ENCODE measurements around the gene ALKBH8. TPM values are rescaled to one million over a fixed set of nuclear protein-coding genes. Genes with fewer than 3 reads are reported as not detected.
A peak's percentile ranks its signal among the peaks of the same experiment; 100 is the strongest.
"Not testable (repeated sequence)": the region's sequence is repeated elsewhere in the genome, so short reads cannot be mapped to it uniquely, and the experiment has no call there.

ALKBH8 gene
- total RNA-seq, 1 donor from 2014 or later, result 13.0 TPM

- Histone ChIP-seq H3K4me2 (ENCODE audit: low read length) (no peak overlapping the region), H3K9me3 (ENCODE audit: insufficient read depth, low read depth, low read length) (no peaks in the 10 kb centered on the region), H3K9ac (ENCODE audit: low read length) (no peak overlapping the region), H2AFZ (ENCODE audit: low read depth, low read length) (no peak overlapping the region), H3K36me3 (ENCODE audit: insufficient read depth, low read length) (no peaks in the 10 kb centered on the region), H3K27ac (ENCODE audit: low read depth, low read length) (no peak overlapping the region), H3K4me3 (ENCODE audit: insufficient read depth, low read depth, low read length) (no peak overlapping the region), H3K79me2 (ENCODE audit: insufficient read depth, low read length) (peaks cover 6% of the 10 kb centered on the region), H3K27me3 (ENCODE audit: insufficient read depth, low read length) (no peaks in the 10 kb centered on the region), H4K20me1 (ENCODE audit: insufficient read depth, low read length) (no peaks in the 10 kb centered on the region), H3K4me1 (ENCODE audit: insufficient read depth, low read length) (no peaks in the 10 kb centered on the region)
- Mint-ChIP-seq H3K36me3 (ENCODE audit: low read depth, unreplicated experiment) (no peaks in the 10 kb centered on the region), H3K9me3 (ENCODE audit: unreplicated experiment) (no peaks in the 10 kb centered on the region), H3K27ac (ENCODE audit: unreplicated experiment) (no peak overlapping the region), H3K4me1 (ENCODE audit: low read depth, unreplicated experiment) (peaks cover 3% of the 10 kb centered on the region), H3K27me3 (ENCODE audit: low read depth, unreplicated experiment) (no peaks in the 10 kb centered on the region), H3K4me3 (ENCODE audit: unreplicated experiment) (no peak overlapping the region)
- FAIRE-seq (no peak), DNase-seq (ENCODE audit: low read depth) (no peak)
- TF ChIP-seq CTCF (IDR thresholded peaks at IDR 0.05; ENCODE audit: insufficient read depth, low read depth, low read length), result no peak
- TF ChIP-seq EZH2 (IDR thresholded peaks at IDR 0.05; ENCODE audit: insufficient read depth, low read length), result no peak
Measured at GRCh38 chr11:107570015-107570414, 4.5 kb upstream of the ALKBH8 start.

GRCh38 chr11:107567739-107568335 lies 2.3 kb upstream of the ALKBH8 start:
- Mint-ChIP-seq H3K4me3 (ENCODE audit: unreplicated experiment) (no peak overlapping the region), H3K27me3 (ENCODE audit: low read depth, unreplicated experiment) (no peaks in the 10 kb centered on the region), H3K4me1 (ENCODE audit: low read depth, unreplicated experiment) (peaks cover 13% of the 10 kb centered on the region), H3K27ac (ENCODE audit: unreplicated experiment) (no peak overlapping the region), H3K9me3 (ENCODE audit: unreplicated experiment) (no peaks in the 10 kb centered on the region), H3K36me3 (ENCODE audit: low read depth, unreplicated experiment) (no peaks in the 10 kb centered on the region)
- no peaks in the 10 kb centered on the region for H3K36me3 ChIP-seq (ENCODE audit: insufficient read depth, low read length)
- peaks cover 20% of the 10 kb centered on the region for H3K4me1 ChIP-seq (ENCODE audit: insufficient read depth, low read length)
- H4K20me1 ChIP-seq (ENCODE audit: insufficient read depth, low read length), result no peaks in the 10 kb centered on the region
- TF ChIP-seq CTCF (IDR thresholded peaks at IDR 0.05; ENCODE audit: insufficient read depth, low read depth, low read length) (no peak), EZH2 (IDR thresholded peaks at IDR 0.05; ENCODE audit: insufficient read depth, low read length) (no peak)
- DNase-seq (ENCODE audit: low read depth) (no peak), FAIRE-seq (no peak)
- H3K4me2 ChIP-seq (ENCODE audit: low read length), result no peak overlapping the region
- peaks cover 19% of the 10 kb centered on the region for H3K79me2 ChIP-seq (ENCODE audit: insufficient read depth, low read length)
- no peaks in the 10 kb centered on the region for H3K9me3 ChIP-seq (ENCODE audit: insufficient read depth, low read depth, low read length)
- no peaks in the 10 kb centered on the region for H3K27me3 ChIP-seq (ENCODE audit: insufficient read depth, low read length)
- H2AFZ ChIP-seq (ENCODE audit: low read depth, low read length), result no peak overlapping the region
- no peak overlapping the region for H3K4me3 ChIP-seq (ENCODE audit: insufficient read depth, low read depth, low read length)
- H3K9ac ChIP-seq (ENCODE audit: low read length), result no peak overlapping the region
- no peak overlapping the region for H3K27ac ChIP-seq (ENCODE audit: low read depth, low read length)

- Mint-ChIP-seq H3K4me1 (ENCODE audit: low read depth, unreplicated experiment) (peaks cover 23% of the 10 kb centered on the region), H3K36me3 (ENCODE audit: low read depth, unreplicated experiment) (no peaks in the 10 kb centered on the region), H3K27me3 (ENCODE audit: low read depth, unreplicated experiment) (no peaks in the 10 kb centered on the region), H3K9me3 (ENCODE audit: unreplicated experiment) (no peaks in the 10 kb centered on the region), H3K27ac (ENCODE audit: unreplicated experiment) (no peak overlapping the region), H3K4me3 (ENCODE audit: unreplicated experiment) (peak overlapping the region; percentile 97)
- DNase-seq (ENCODE audit: low read depth) (no peak), FAIRE-seq (no peak)
- Histone ChIP-seq H2AFZ (ENCODE audit: low read depth, low read length) (no peak overlapping the region), H3K27me3 (ENCODE audit: insufficient read depth, low read length) (no peaks in the 10 kb centered on the region), H3K4me2 (ENCODE audit: low read length) (peak overlapping the region; percentile 86), H3K4me3 (ENCODE audit: insufficient read depth, low read depth, low read length) (no peak overlapping the region), H3K9me3 (ENCODE audit: insufficient read depth, low read depth, low read length) (no peaks in the 10 kb centered on the region), H3K9ac (ENCODE audit: low read length) (no peak overlapping the region), H3K4me1 (ENCODE audit: insufficient read depth, low read length) (peaks cover 32% of the 10 kb centered on the region), H4K20me1 (ENCODE audit: insufficient read depth, low read length) (no peaks in the 10 kb centered on the region), H3K27ac (ENCODE audit: low read depth, low read length) (no peak overlapping the region), H3K79me2 (ENCODE audit: insufficient read depth, low read length) (peaks cover 26% of the 10 kb centered on the region), H3K36me3 (ENCODE audit: insufficient read depth, low read length) (no peaks in the 10 kb centered on the region)
- no peak for TF ChIP-seq CTCF (IDR thresholded peaks at IDR 0.05; ENCODE audit: insufficient read depth, low read depth, low read length)
- no peak for TF ChIP-seq EZH2 (IDR thresholded peaks at IDR 0.05; ENCODE audit: insufficient read depth, low read length)
Measured at GRCh38 chr11:107566569-107566968, 1.0 kb upstream of the ALKBH8 start.

GRCh38 chr11:107565955-107566501 lies 493 bp upstream of the ALKBH8 start:
- peak; percentile 29 for DNase-seq (ENCODE audit: low read depth)
- FAIRE-seq; H4K20me1 ChIP-seq (ENCODE audit: insufficient read depth, low read length); H3K36me3 Mint-ChIP-seq (ENCODE audit: low read depth, unreplicated experiment); H3K9me3 ChIP-seq (ENCODE audit: insufficient read depth, low read depth, low read length); H3K9me3 Mint-ChIP-seq (ENCODE audit: unreplicated experiment); H3K27me3 ChIP-seq (ENCODE audit: insufficient read depth, low read length); H3K36me3 ChIP-seq (ENCODE audit: insufficient read depth, low read length); H3K27me3 Mint-ChIP-seq (ENCODE audit: low read depth, unreplicated experiment): not testable (repeated sequence)
- peaks cover 29% of the 10 kb centered on the region for H3K79me2 ChIP-seq (ENCODE audit: insufficient read depth, low read length)
- peaks cover 36% of the 10 kb centered on the region for H3K4me1 ChIP-seq (ENCODE audit: insufficient read depth, low read length)
- H2AFZ ChIP-seq (ENCODE audit: low read depth, low read length), result peak overlapping the region; percentile 100
- H3K27ac ChIP-seq (ENCODE audit: low read depth, low read length), result peak overlapping the region; percentile 87
- peak overlapping the region; percentile 38 for H3K27ac Mint-ChIP-seq (ENCODE audit: unreplicated experiment)
- H3K4me3 Mint-ChIP-seq (ENCODE audit: unreplicated experiment), result peak overlapping the region; percentile 97
- peak overlapping the region; percentile 86 for H3K4me2 ChIP-seq (ENCODE audit: low read length)
- peaks cover 26% of the 10 kb centered on the region for H3K4me1 Mint-ChIP-seq (ENCODE audit: low read depth, unreplicated experiment)
- H3K9ac ChIP-seq (ENCODE audit: low read length), result peak overlapping the region; percentile 91
- peak overlapping the region; percentile 99 for H3K4me3 ChIP-seq (ENCODE audit: insufficient read depth, low read depth, low read length)
